Adrenal gland (tissue), 5 donors: ENCODE measurements around the gene DOP1A.

Source experiments
- POLR2A ChIP-seq, 2 donors: fragments of 450-650 bp; IDR thresholded peaks; one replicate each; pipeline ENCODE4 v1.6.1; 2017; ENCODE audit warnings: antibody characterized with exemption in 2 of 2, mild to moderate bottlenecking in 2 of 2, moderate library complexity in 1 of 2
- TF ChIP-seq, protein P1 (sequence below), 6 experiments: fragments of 450-650 bp in 4 of 6; fragments of 200-600 bp in 2 of 6; sonication (generic) in 1 of 6; IDR thresholded peaks; 1 replicate in 5 of 6; 2 replicates in 1 of 6; pipeline versions ENCODE4 v1.5.1 to v1.8.0; 2016 to 2021; ENCODE audit warnings: antibody characterized with exemption in 6 of 6, mild to moderate bottlenecking in 2 of 6, moderate library complexity in 1 of 6
- donor health status: DM: no; HTN: no; CAD: no.

DNA sequence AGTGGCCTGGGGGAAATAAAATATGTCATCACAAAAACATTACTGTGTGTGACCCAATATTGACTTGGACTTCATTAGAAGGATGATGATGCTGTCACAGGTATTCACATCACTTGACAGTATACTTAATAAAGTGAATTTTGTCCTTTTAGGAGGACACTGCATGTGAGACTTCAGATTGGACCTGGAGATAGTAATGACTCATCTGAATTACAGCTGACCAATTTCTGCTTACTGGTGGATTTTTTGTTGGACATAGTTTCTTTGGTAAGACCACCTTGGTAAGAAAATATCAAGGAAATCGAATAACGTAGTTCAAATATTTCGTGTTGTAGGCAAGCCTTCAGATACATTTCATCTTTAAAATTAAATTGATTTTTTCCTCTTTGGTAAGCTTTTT is 57.1 kb downstream of the DOP1A start:
- TF ChIP-seq, protein P1, sequence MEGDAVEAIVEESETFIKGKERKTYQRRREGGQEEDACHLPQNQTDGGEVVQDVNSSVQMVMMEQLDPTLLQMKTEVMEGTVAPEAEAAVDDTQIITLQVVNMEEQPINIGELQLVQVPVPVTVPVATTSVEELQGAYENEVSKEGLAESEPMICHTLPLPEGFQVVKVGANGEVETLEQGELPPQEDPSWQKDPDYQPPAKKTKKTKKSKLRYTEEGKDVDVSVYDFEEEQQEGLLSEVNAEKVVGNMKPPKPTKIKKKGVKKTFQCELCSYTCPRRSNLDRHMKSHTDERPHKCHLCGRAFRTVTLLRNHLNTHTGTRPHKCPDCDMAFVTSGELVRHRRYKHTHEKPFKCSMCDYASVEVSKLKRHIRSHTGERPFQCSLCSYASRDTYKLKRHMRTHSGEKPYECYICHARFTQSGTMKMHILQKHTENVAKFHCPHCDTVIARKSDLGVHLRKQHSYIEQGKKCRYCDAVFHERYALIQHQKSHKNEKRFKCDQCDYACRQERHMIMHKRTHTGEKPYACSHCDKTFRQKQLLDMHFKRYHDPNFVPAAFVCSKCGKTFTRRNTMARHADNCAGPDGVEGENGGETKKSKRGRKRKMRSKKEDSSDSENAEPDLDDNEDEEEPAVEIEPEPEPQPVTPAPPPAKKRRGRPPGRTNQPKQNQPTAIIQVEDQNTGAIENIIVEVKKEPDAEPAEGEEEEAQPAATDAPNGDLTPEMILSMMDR (IDR thresholded peaks at IDR 0.05) = no peak
- no peak for TF ChIP-seq POLR2A (IDR thresholded peaks at IDR 0.05)
